Progenitor cell of endocrine pancreas (in vitro differentiated cells): ENCODE results near the gene GBF1. TPM values are rescaled to one million over a fixed set of nuclear protein-coding genes. Genes with fewer than 3 reads are reported as not detected.

Experiments used
- DNase-seq: peaks from one replicate; pipeline ENCODE4 v3.0.0; 2021; ENCODE audit warnings: low spot score; ENCODE audit not compliant: unreplicated experiment
- H3K27ac Mint-ChIP-seq: 2 replicates; pipeline ENCODE4 v1.8.0; 2021; ENCODE audit warnings: mild to moderate bottlenecking, moderate library complexity, mixed read lengths
- H3K27me3 Mint-ChIP-seq: 2 replicates; pipeline ENCODE4 v1.8.0; 2021; ENCODE audit warnings: mixed read lengths
- H3K36me3 Mint-ChIP-seq: 2 replicates; pipeline ENCODE4 v1.8.0; 2022; ENCODE audit warnings: mixed read lengths; ENCODE audit not compliant: insufficient read depth
- H3K4me1 Mint-ChIP-seq: 2 replicates; pipeline ENCODE4 v1.8.0; 2021; ENCODE audit warnings: low read depth, mixed read lengths
- H3K4me3 Mint-ChIP-seq: 2 replicates; pipeline ENCODE4 v1.8.0; 2021; ENCODE audit warnings: low read depth, mild to moderate bottlenecking, moderate library complexity, mixed read lengths
- H3K9me3 Mint-ChIP-seq: 2 replicates; pipeline ENCODE4 v1.8.0; 2021; ENCODE audit warnings: low read depth, mixed read lengths
- CTCF ChIP-seq: fragments of 200-600 bp; sonication (generic); IDR thresholded peaks from one replicate; pipeline ENCODE4 v1.5.0; 2021; ENCODE audit warnings: antibody characterized with exemption, mild to moderate bottlenecking; ENCODE audit not compliant: unreplicated experiment
- long read RNA-seq: library from polyadenylated mRNA; unstranded; transcript quantifications from one replicate; pipeline ENCODE4 v2.0.0, GENCODE V29; 2020
- total RNA-seq: library from RNA; stranded (reverse); gene quantifications from 2 replicates; pipeline ENCODE4 v1.2.1, GENCODE V29; 2021

The GBF1 gene
- 52.3 and 54.6 TPM in 2 replicates for total RNA-seq
- long read RNA-seq, partial matches to known transcripts = 133 of 187 reads
- long read RNA-seq, other reads (novel, unspliced or antisense) = 54 of 187 reads

DNA sequence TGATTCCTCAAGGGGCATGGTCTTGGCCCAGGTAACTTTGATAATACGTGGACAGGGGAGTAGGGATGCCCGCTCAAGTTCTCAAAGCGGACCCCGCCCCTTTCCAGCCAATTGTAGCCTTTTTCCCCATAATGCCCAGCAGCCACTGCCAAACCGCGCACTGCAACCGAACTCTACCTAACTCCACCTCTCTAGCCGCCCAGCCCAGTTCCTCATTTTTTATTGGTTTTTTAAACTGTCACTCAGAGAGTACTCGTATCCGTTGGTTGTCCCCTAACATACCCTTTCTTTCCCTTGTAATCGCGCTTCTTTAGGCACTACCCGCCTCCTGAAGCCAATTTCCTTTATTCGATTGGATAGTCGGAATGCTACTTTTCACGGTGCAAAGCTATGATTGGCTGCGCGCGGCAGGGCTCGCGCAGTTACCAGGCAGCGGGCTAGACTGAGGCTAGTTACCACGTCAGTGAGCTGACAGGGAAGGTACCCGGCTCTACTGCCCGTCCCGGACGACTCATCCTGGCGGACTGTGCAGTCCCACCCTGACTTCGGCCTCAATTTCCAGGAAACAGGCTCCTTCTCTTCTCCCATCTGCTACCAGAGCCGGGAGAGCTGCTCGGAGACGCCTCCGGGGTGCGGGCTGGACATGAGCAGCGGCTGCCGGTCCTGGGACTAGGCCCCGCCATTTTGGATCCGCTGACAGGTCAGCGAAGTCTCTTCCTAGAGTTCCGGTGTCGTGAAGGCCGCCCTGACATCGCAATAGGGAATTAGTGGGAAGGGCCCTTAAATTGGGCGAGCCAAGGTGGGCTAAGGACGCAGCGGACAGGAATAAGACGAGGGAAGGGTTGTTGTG, at the start of gene GBF1:
Gene GBF1, plus strand, starts transcription at position 451 of the 850 bp plus-strand sequence. CDS start 13,407 bp downstream, outside the sequence.
- H3K27ac Mint-ChIP-seq = peak within 1 kb of the TSS; percentile 99
- H3K9me3 Mint-ChIP-seq = no peaks in the 10 kb centered on the region
- peak within 1 kb of the TSS; percentile 99 for H3K4me3 Mint-ChIP-seq
- no peak for TF ChIP-seq CTCF
- peaks cover 35% of the 10 kb centered on the region for H3K4me1 Mint-ChIP-seq
- DNase-seq = peak; percentile 72
- peaks cover 1% of the 10 kb centered on the region for H3K36me3 Mint-ChIP-seq
- H3K27me3 Mint-ChIP-seq = peaks cover 33% of the 10 kb centered on the region

DNA sequence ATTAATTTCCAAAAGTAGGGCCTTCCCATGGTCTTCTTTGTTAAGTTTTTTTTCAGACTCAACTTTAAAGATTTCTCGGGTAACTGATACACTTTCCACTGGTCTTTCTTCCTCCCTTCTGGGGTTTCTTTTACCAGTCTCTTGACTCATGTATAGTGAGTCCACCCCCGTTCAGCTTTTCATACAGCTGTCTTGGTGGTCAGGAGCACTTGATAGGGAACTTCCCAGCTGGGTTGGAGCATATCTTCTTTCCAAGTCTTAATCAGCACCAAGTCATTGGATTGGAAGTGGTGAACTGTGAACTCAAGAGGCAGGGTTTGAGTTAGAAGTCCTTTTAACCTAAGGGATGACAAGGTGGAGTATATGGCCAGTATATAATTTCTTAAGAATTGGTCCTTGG, 48.4 kb upstream of the GBF1 start:
- H3K9me3 Mint-ChIP-seq = peaks cover 14% of the 10 kb centered on the region
- no peak overlapping the region for H3K27ac Mint-ChIP-seq
- H3K4me1 Mint-ChIP-seq = no peaks in the 10 kb centered on the region
- DNase-seq = no peak
- H3K36me3 Mint-ChIP-seq = no peaks in the 10 kb centered on the region
- no peaks in the 10 kb centered on the region for H3K27me3 Mint-ChIP-seq
- H3K4me3 Mint-ChIP-seq = no peak overlapping the region
- no peak for TF ChIP-seq CTCF

DNA sequence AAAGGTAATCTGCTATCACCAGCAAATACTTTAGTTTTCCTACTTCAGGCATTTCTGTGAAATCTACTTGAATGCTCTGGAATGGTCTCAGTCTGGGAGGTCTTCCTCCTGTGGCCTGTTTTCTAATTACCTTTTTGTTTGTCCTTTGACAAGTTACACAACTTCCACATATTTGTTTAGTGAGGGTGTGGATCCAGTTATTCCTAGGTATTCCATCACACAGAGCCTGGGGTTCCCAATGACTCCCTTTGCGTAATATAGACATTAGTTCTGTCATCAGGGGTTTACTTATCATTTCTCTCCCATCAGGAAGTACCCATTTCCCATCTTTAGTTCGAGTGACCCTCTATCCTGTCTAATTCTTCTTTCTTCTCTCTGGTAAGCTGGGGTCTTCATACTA, 47.3 kb upstream of the GBF1 start:
- peaks cover 15% of the 10 kb centered on the region for H3K9me3 Mint-ChIP-seq
- peaks cover 5% of the 10 kb centered on the region for H3K27me3 Mint-ChIP-seq
- H3K27ac Mint-ChIP-seq = no peak overlapping the region
- no peaks in the 10 kb centered on the region for H3K36me3 Mint-ChIP-seq
- TF ChIP-seq CTCF = no peak
- H3K4me3 Mint-ChIP-seq = no peak overlapping the region
- DNase-seq = no peak
- no peaks in the 10 kb centered on the region for H3K4me1 Mint-ChIP-seq

GRCh38 chr10:102200751-102201640, 44.3 kb upstream of the GBF1 start:
- peaks cover 5% of the 10 kb centered on the region for H3K27me3 Mint-ChIP-seq
- H3K27ac Mint-ChIP-seq = no peak overlapping the region
- DNase-seq = no peak
- peaks cover 21% of the 10 kb centered on the region for H3K9me3 Mint-ChIP-seq
- no peaks in the 10 kb centered on the region for H3K36me3 Mint-ChIP-seq
- no peak overlapping the region for H3K4me3 Mint-ChIP-seq
- TF ChIP-seq CTCF = no peak
- no peaks in the 10 kb centered on the region for H3K4me1 Mint-ChIP-seq

GRCh38 chr10:102202386-102202785, 42.9 kb upstream of the GBF1 start:
- DNase-seq = no peak
- peaks cover 5% of the 10 kb centered on the region for H3K27me3 Mint-ChIP-seq
- no peak for TF ChIP-seq CTCF
- peaks cover 21% of the 10 kb centered on the region for H3K9me3 Mint-ChIP-seq
- H3K36me3 Mint-ChIP-seq = no peaks in the 10 kb centered on the region
- H3K4me1 Mint-ChIP-seq = no peaks in the 10 kb centered on the region
- no peak overlapping the region for H3K4me3 Mint-ChIP-seq
- no peak overlapping the region for H3K27ac Mint-ChIP-seq
